HG02970 (cell line): ENCODE measurements around the gene HOXC5.

Experiments used
- ATAC-seq: cut with Tn5 transposase; IDR thresholded peaks from one replicate; pipeline ENCODE4 v1.9.1; 2021; ENCODE audit warnings: mild to moderate bottlenecking, moderate library complexity, moderate number of reproducible peaks; ENCODE audit not compliant: unreplicated experiment, low FRiP score

Gene HOXC5

GRCh38 chr12:54019091-54019811 is 13.6 kb upstream of the HOXC5 start:
- ATAC-seq: no peak

- no peak for ATAC-seq
These were observed 12.8 kb upstream of the HOXC5 start for GRCh38 chr12:54019924-54020590.

GRCh38 chr12:54020591-54021405 is 12.1 kb upstream of the HOXC5 start:
- ATAC-seq: no peak

GRCh38 chr12:54021432-54022013 is 11.3 kb upstream of the HOXC5 start:
- no peak for ATAC-seq

GRCh38 chr12:54022960-54023884 is 9.6 kb upstream of the HOXC5 start:
- ATAC-seq: no peak

- no peak for ATAC-seq
These were observed 8.7 kb upstream of the HOXC5 start for GRCh38 chr12:54024127-54024526.

GRCh38 chr12:54024581-54025305 is 8.1 kb upstream of the HOXC5 start:
- no peak for ATAC-seq

GRCh38 chr12:54025499-54026405 is 7.1 kb upstream of the HOXC5 start:
- ATAC-seq: no peak

- no peak for ATAC-seq
These were observed 6.0 kb upstream of the HOXC5 start for GRCh38 chr12:54026640-54027441.

GRCh38 chr12:54027442-54027786 is 5.4 kb upstream of the HOXC5 start:
- no peak for ATAC-seq

GRCh38 chr12:54028314-54029201 is 4.3 kb upstream of the HOXC5 start, which contains the start of gene HOXC6:
HOXC6 (plus strand) TSS chr12:54028440; CDS start chr12:54028522, 82 bp downstream.
- no peak for ATAC-seq

GRCh38 chr12:54029529-54030441 is 3.1 kb upstream of the HOXC5 start:
- ATAC-seq: no peak

GRCh38 chr12:54030442-54030801 is 2.4 kb upstream of the HOXC5 start:
- ATAC-seq: no peak

- ATAC-seq: no peak
These were observed 1.9 kb upstream of the HOXC5 start for GRCh38 chr12:54030889-54031471.

- no peak for ATAC-seq
These were observed 1.4 kb upstream of the HOXC5 start for GRCh38 chr12:54031480-54031879.
